SK-N-MC (cell line): Measurements from ENCODE around the gene KCNA10.

ENCODE experiments used
- EZH2 ChIP-seq: fragments of 200-600 bp; sonication (generic); IDR thresholded peaks from one replicate; pipeline ENCODE4 v1.6.1; 2017; ENCODE audit warnings: antibody characterized with exemption
- POLR2AphosphoS5 ChIP-seq: IDR thresholded peaks from 2 replicates; pipeline ENCODE4 v1.6.1; 2012; ENCODE audit warnings: mild to moderate bottlenecking, low read depth, low read length, borderline replicate concordance

- TF ChIP-seq POLR2AphosphoS5 (no peak), EZH2 (no peak)
These were observed 47.8 kb downstream of the KCNA10 start for GRCh38 chr1:110471131-110471530.
